22Rv1 (cell line): Measurements from ENCODE around the gene PLXNA2.

Experiments
- H3K27ac ChIP-seq: fragments of 450-650 bp; 2 replicates; pipeline ENCODE4 v1.5.1; 2017
- CTCF ChIP-seq: fragments of 450-650 bp; IDR thresholded peaks from 2 replicates; pipeline ENCODE4 v1.5.1; 2017; ENCODE audit warnings: mild to moderate bottlenecking
- ZFX ChIP-seq: fragments of 450-650 bp; IDR thresholded peaks from 2 replicates; pipeline ENCODE4 v1.6.1; 2017; ENCODE audit warnings: antibody characterized with exemption, borderline replicate concordance

PLXNA2 gene

GRCh38 chr1:208279826-208280588, 35.8 kb upstream of the PLXNA2 start:
- TF ChIP-seq CTCF (no peak), ZFX (no peak)
- no peak overlapping the region for H3K27ac ChIP-seq

- TF ChIP-seq ZFX (no peak), CTCF (no peak)
- H3K27ac ChIP-seq, result no peak overlapping the region
These were observed 34.5 kb upstream of the PLXNA2 start for GRCh38 chr1:208278638-208279037.

- no peak for TF ChIP-seq CTCF
- H3K27ac ChIP-seq, result no peak overlapping the region
These were observed 32.7 kb upstream of the PLXNA2 start for GRCh38 chr1:208276757-208277435.

GRCh38 chr1:208275083-208275482, 30.9 kb upstream of the PLXNA2 start:
- TF ChIP-seq CTCF (no peak), ZFX (no peak)
- no peak overlapping the region for H3K27ac ChIP-seq

GRCh38 chr1:208273386-208274017, 29.3 kb upstream of the PLXNA2 start:
- H3K27ac ChIP-seq, result no peak overlapping the region
- TF ChIP-seq CTCF, result no peak
- TF ChIP-seq ZFX, result no peak

GRCh38 chr1:208272713-208273112, 28.5 kb upstream of the PLXNA2 start:
- TF ChIP-seq CTCF (no peak), ZFX (no peak)

GRCh38 chr1:208272311-208272710, 28.1 kb upstream of the PLXNA2 start:
- no peak for TF ChIP-seq ZFX
- TF ChIP-seq CTCF, result no peak
- no peak overlapping the region for H3K27ac ChIP-seq

More at GRCh38 chr1:208272713-208273112, 28.5 kb upstream of the PLXNA2 start:
- no peak overlapping the region for H3K27ac ChIP-seq
